ENCODE results near the gene CYTH4.

CYTH4 gene

GRCh38 chr22:37244114-37244921 lies 38.0 kb upstream of the CYTH4 start, which contains the start of gene RAC2:
TSS of gene RAC2 (minus strand) at chr22:37244269. CDS start at chr22:37244148, 121 bp downstream.
- no peaks in the 10 kb centered on the region for H3K9me3 ChIP-seq (replicated peaks in 1 of 2; ENCODE audit: control insufficient read depth in 2 of 2, insufficient read depth in 1 of 2, low read depth in 1 of 2, low read length in 2 of 2)
- no peak within 1 kb of the TSS for H3K4me3 ChIP-seq (ENCODE audit: low read length in 2 of 2)

GRCh38 chr22:37244922-37245722 lies 37.2 kb upstream of the CYTH4 start:
- Histone ChIP-seq H3K9ac (ENCODE audit: low read depth, low read length, poor library complexity) (no peak overlapping the region), H3K4me3 (ENCODE audit: low read length in 2 of 2) (no peak overlapping the region)

More at GRCh38 chr22:37244114-37244921, 38.0 kb upstream of the CYTH4 start, which contains the start of gene RAC2:
- Histone ChIP-seq H4K91ac (ENCODE audit: low read depth, low read length, poor library complexity) (no peak within 1 kb of the TSS), H2BK15ac (ENCODE audit: low read length) (peak within 1 kb of the TSS; percentile 69), H3K79me1 (ENCODE audit: low read depth, low read length) (no peaks in the 10 kb centered on the region), H3K9ac (ENCODE audit: low read depth, low read length, poor library complexity) (no peak within 1 kb of the TSS), H3K4ac (ENCODE audit: low read length) (no peak within 1 kb of the TSS), H2BK120ac (ENCODE audit: low read depth, low read length) (no peak within 1 kb of the TSS), H4K8ac (ENCODE audit: low read depth, low read length) (no peak within 1 kb of the TSS), H3K14ac (ENCODE audit: low read length) (peak within 1 kb of the TSS; percentile 86), H3K4me2 (ENCODE audit: insufficient read depth, low read length, poor library complexity, severe bottlenecking) (no peak within 1 kb of the TSS), H3K4me1 (ENCODE audit: control insufficient read depth in 2 of 2, insufficient read depth in 1 of 2, low read depth in 1 of 2, low read length in 2 of 2) (peaks cover 7 to 9% of the 10 kb centered on the region in 2 donors), H3K18ac (ENCODE audit: low read length) (peak within 1 kb of the TSS; percentile 44), H3K27ac (replicated peaks; ENCODE audit: low read length) (no peak within 1 kb of the TSS), H2BK5ac (ENCODE audit: low read length) (peak within 1 kb of the TSS; percentile 83), H3K27me3 (ENCODE audit: control insufficient read depth in 3 of 3, insufficient read depth in 3 of 3, low read depth in 1 of 3, low read length in 3 of 3) (peaks cover 0 to 17% (median 0%) of the 10 kb centered on the region in 3 experiments), H3K23ac (ENCODE audit: low read depth, low read length, poor library complexity) (peak within 1 kb of the TSS; percentile 75), H2AFZ (ENCODE audit: low read length) (peak within 1 kb of the TSS; percentile 49), H3K36me3 (replicated peaks in 1 of 2; ENCODE audit: control insufficient read depth in 2 of 2, insufficient read depth in 2 of 2, low read length in 2 of 2) (no peaks in the 10 kb centered on the region), H2BK12ac (ENCODE audit: low read length) (no peak within 1 kb of the TSS), H2AK5ac (ENCODE audit: low read depth, low read length) (peak within 1 kb of the TSS; percentile 95)
- no CpG with 5 or more reads among the region's 23 CpGs for WGBS, 2 donors (ENCODE audit: extremely low coverage in 2 of 2, insufficient read length in 2 of 2, insufficient replicate concordance in 1 of 2)
- no peak for DNase-seq (ENCODE audit: low spot score)

GRCh38 chr22:37245740-37246139 lies 36.6 kb upstream of the CYTH4 start:
- Histone ChIP-seq H3K4me3 (ENCODE audit: low read length in 2 of 2) (no peak overlapping the region), H3K27me3 (ENCODE audit: control insufficient read depth in 3 of 3, insufficient read depth in 3 of 3, low read depth in 1 of 3, low read length in 3 of 3) (peaks cover 0 to 4% (median 0%) of the 10 kb centered on the region in 3 experiments), H2AFZ (ENCODE audit: low read length) (no peak overlapping the region), H3K27ac (replicated peaks; ENCODE audit: low read length) (no peak overlapping the region), H3K18ac (ENCODE audit: low read length) (no peak overlapping the region), H2BK15ac (ENCODE audit: low read length) (no peak overlapping the region), H2AK5ac (ENCODE audit: low read depth, low read length) (no peak overlapping the region), H3K36me3 (replicated peaks in 1 of 2; ENCODE audit: control insufficient read depth in 2 of 2, insufficient read depth in 2 of 2, low read length in 2 of 2) (no peaks in the 10 kb centered on the region), H3K79me1 (ENCODE audit: low read depth, low read length) (no peaks in the 10 kb centered on the region), H2BK5ac (ENCODE audit: low read length) (no peak overlapping the region), H3K23ac (ENCODE audit: low read depth, low read length, poor library complexity) (no peak overlapping the region), H4K91ac (ENCODE audit: low read depth, low read length, poor library complexity) (no peak overlapping the region), H3K14ac (ENCODE audit: low read length) (no peak overlapping the region), H2BK12ac (ENCODE audit: low read length) (no peak overlapping the region), H4K8ac (ENCODE audit: low read depth, low read length) (no peak overlapping the region), H3K4me1 (ENCODE audit: control insufficient read depth in 2 of 2, insufficient read depth in 1 of 2, low read depth in 1 of 2, low read length in 2 of 2) (peaks cover 7 to 9% of the 10 kb centered on the region in 2 donors), H3K4ac (ENCODE audit: low read length) (no peak overlapping the region), H3K9me3 (replicated peaks in 1 of 2; ENCODE audit: control insufficient read depth in 2 of 2, insufficient read depth in 1 of 2, low read depth in 1 of 2, low read length in 2 of 2) (no peaks in the 10 kb centered on the region), H2BK120ac (ENCODE audit: low read depth, low read length) (no peak overlapping the region), H3K9ac (ENCODE audit: low read depth, low read length, poor library complexity) (no peak overlapping the region), H3K4me2 (ENCODE audit: insufficient read depth, low read length, poor library complexity, severe bottlenecking) (no peak overlapping the region)
- no CpG with 5 or more reads among the region's 6 CpGs for WGBS, 2 donors (ENCODE audit: extremely low coverage in 2 of 2, insufficient read length in 2 of 2, insufficient replicate concordance in 1 of 2)
- no peak for DNase-seq (ENCODE audit: low spot score)

More at GRCh38 chr22:37244922-37245722, 37.2 kb upstream of the CYTH4 start:
- H3K14ac ChIP-seq (ENCODE audit: low read length) = no peak overlapping the region
- no peaks in the 10 kb centered on the region for H3K36me3 ChIP-seq (replicated peaks in 1 of 2; ENCODE audit: control insufficient read depth in 2 of 2, insufficient read depth in 2 of 2, low read length in 2 of 2)
- H2BK120ac ChIP-seq (ENCODE audit: low read depth, low read length) = no peak overlapping the region
- no peaks in the 10 kb centered on the region for H3K79me1 ChIP-seq (ENCODE audit: low read depth, low read length)
- no peak overlapping the region for H2BK5ac ChIP-seq (ENCODE audit: low read length)
- H3K27ac ChIP-seq (replicated peaks; ENCODE audit: low read length) = no peak overlapping the region
- H3K27me3 ChIP-seq (ENCODE audit: control insufficient read depth in 3 of 3, insufficient read depth in 3 of 3, low read depth in 1 of 3, low read length in 3 of 3) = peaks cover 0 to 9% (median 0%) of the 10 kb centered on the region in 3 experiments
- H2BK12ac ChIP-seq (ENCODE audit: low read length) = no peak overlapping the region
- H3K4ac ChIP-seq (ENCODE audit: low read length) = no peak overlapping the region
- H2AFZ ChIP-seq (ENCODE audit: low read length) = no peak overlapping the region
- no peak overlapping the region for H4K8ac ChIP-seq (ENCODE audit: low read depth, low read length)
- peaks cover 7 to 9% of the 10 kb centered on the region in 2 donors for H3K4me1 ChIP-seq (ENCODE audit: control insufficient read depth in 2 of 2, insufficient read depth in 1 of 2, low read depth in 1 of 2, low read length in 2 of 2)
- peak overlapping the region; percentile 44 for H3K18ac ChIP-seq (ENCODE audit: low read length)
- H3K23ac ChIP-seq (ENCODE audit: low read depth, low read length, poor library complexity) = no peak overlapping the region
- H3K9me3 ChIP-seq (replicated peaks in 1 of 2; ENCODE audit: control insufficient read depth in 2 of 2, insufficient read depth in 1 of 2, low read depth in 1 of 2, low read length in 2 of 2) = no peaks in the 10 kb centered on the region
- no peak overlapping the region for H4K91ac ChIP-seq (ENCODE audit: low read depth, low read length, poor library complexity)
- no peak for DNase-seq (ENCODE audit: low spot score)
- WGBS, 2 donors (ENCODE audit: extremely low coverage in 2 of 2, insufficient read length in 2 of 2, insufficient replicate concordance in 1 of 2) = no CpG with 5 or more reads among the region's 22 CpGs
- H2AK5ac ChIP-seq (ENCODE audit: low read depth, low read length) = peak overlapping the region; percentile 66
- no peak overlapping the region for H2BK15ac ChIP-seq (ENCODE audit: low read length)
- H3K4me2 ChIP-seq (ENCODE audit: insufficient read depth, low read length, poor library complexity, severe bottlenecking) = no peak overlapping the region

- no peak overlapping the region for H3K14ac ChIP-seq (ENCODE audit: low read length)
- H3K4me2 ChIP-seq (ENCODE audit: insufficient read depth, low read length, poor library complexity, severe bottlenecking) = no peak overlapping the region
- H3K23ac ChIP-seq (ENCODE audit: low read depth, low read length, poor library complexity) = no peak overlapping the region
- no peak overlapping the region for H2AFZ ChIP-seq (ENCODE audit: low read length)
- H3K79me1 ChIP-seq (ENCODE audit: low read depth, low read length) = no peaks in the 10 kb centered on the region
- no peak overlapping the region for H2BK5ac ChIP-seq (ENCODE audit: low read length)
- no peak overlapping the region for H2AK5ac ChIP-seq (ENCODE audit: low read depth, low read length)
- H3K9me3 ChIP-seq (replicated peaks in 1 of 2; ENCODE audit: control insufficient read depth in 2 of 2, insufficient read depth in 1 of 2, low read depth in 1 of 2, low read length in 2 of 2) = no peaks in the 10 kb centered on the region
- no peak for DNase-seq (ENCODE audit: low spot score)
- H2BK15ac ChIP-seq (ENCODE audit: low read length) = no peak overlapping the region
- H4K8ac ChIP-seq (ENCODE audit: low read depth, low read length) = no peak overlapping the region
- no peak overlapping the region for H2BK12ac ChIP-seq (ENCODE audit: low read length)
- no peak overlapping the region for H3K4ac ChIP-seq (ENCODE audit: low read length)
- no peaks in the 10 kb centered on the region for H3K27me3 ChIP-seq (ENCODE audit: control insufficient read depth in 3 of 3, insufficient read depth in 3 of 3, low read depth in 1 of 3, low read length in 3 of 3)
- WGBS, 2 donors (ENCODE audit: extremely low coverage in 2 of 2, insufficient read length in 2 of 2, insufficient replicate concordance in 1 of 2) = no CpG with 5 or more reads among the region's 6 CpGs
- no peak overlapping the region for H3K9ac ChIP-seq (ENCODE audit: low read depth, low read length, poor library complexity)
- H2BK120ac ChIP-seq (ENCODE audit: low read depth, low read length) = no peak overlapping the region
- no peaks in the 10 kb centered on the region for H3K36me3 ChIP-seq (replicated peaks in 1 of 2; ENCODE audit: control insufficient read depth in 2 of 2, insufficient read depth in 2 of 2, low read length in 2 of 2)
- H3K18ac ChIP-seq (ENCODE audit: low read length) = no peak overlapping the region
- H3K4me3 ChIP-seq (ENCODE audit: low read length in 2 of 2) = no peak overlapping the region
- H4K91ac ChIP-seq (ENCODE audit: low read depth, low read length, poor library complexity) = no peak overlapping the region
- no peak overlapping the region for H3K27ac ChIP-seq (replicated peaks; ENCODE audit: low read length)
- H3K4me1 ChIP-seq (ENCODE audit: control insufficient read depth in 2 of 2, insufficient read depth in 1 of 2, low read depth in 1 of 2, low read length in 2 of 2) = peaks cover 1 to 2% of the 10 kb centered on the region in 2 donors
Measured at GRCh38 chr22:37248251-37248650, 34.1 kb upstream of the CYTH4 start.
